A673 (cell line): ENCODE measurements around the gene GMPR. TPM values are rescaled to one million over a fixed set of nuclear protein-coding genes. Genes with fewer than 3 reads are reported as not detected.

ENCODE experiments used
- BruUV-seq: library from RNA; stranded (reverse); fragments of 400-500 nt; replicated peaks from 2 replicates; lab custom pipeline; 2021; lab: Mats Ljungman, UMichigan
- CTCF ChIA-PET: fragments of 300-600 bp; sonication (Branson Sonifier 250); formaldehyde crosslinking; loops from one replicate; lab custom pipeline; 2022; ENCODE audit warnings: antibody characterized with exemption; lab: Charles Lee
- POLR2A ChIA-PET: fragments of 300-600 bp; sonication (Branson Sonifier 250); formaldehyde crosslinking; loops from one replicate; lab custom pipeline; 2022; ENCODE audit warnings: antibody characterized with exemption; ENCODE audit not compliant: low non-redundant PET; lab: Charles Lee
- DNase-seq: peaks from one replicate; pipeline ENCODE4 v3.0.0-alpha.2; 2015; ENCODE audit warnings: low spot score
- H3K27ac ChIP-seq: fragments of 200-600 bp; sonication (generic); 2 replicates; pipeline ENCODE4 v1.5.1; 2016; ENCODE audit warnings: mixed run types, low read depth, mild to moderate bottlenecking, mixed read lengths, antibody characterized with exemption, low read length; ENCODE audit not compliant: poor library complexity, severe bottlenecking
- H3K27me3 ChIP-seq: fragments of 200-600 bp; sonication (generic); replicated peaks from 2 replicates; pipeline ENCODE4 v1.6.1; 2017; ENCODE audit warnings: mixed run types, low read depth, mild to moderate bottlenecking, mixed read lengths, antibody characterized with exemption, low read length; ENCODE audit not compliant: insufficient read depth, poor library complexity
- H3K36me3 ChIP-seq: fragments of 200-600 bp; sonication (generic); 2 replicates; pipeline ENCODE4 v1.6.1; 2016; ENCODE audit warnings: mixed run types, mild to moderate bottlenecking, mixed read lengths, antibody characterized with exemption, low read length; ENCODE audit not compliant: insufficient read depth, poor library complexity, severe bottlenecking
- H3K4me1 ChIP-seq: fragments of 200-600 bp; sonication (generic); 2 replicates; pipeline ENCODE4 v1.6.1; 2017; ENCODE audit warnings: mixed run types, mild to moderate bottlenecking, mixed read lengths, antibody characterized with exemption, low read length; ENCODE audit not compliant: insufficient read depth, poor library complexity, severe bottlenecking
- H3K4me3 ChIP-seq: fragments of 200-600 bp; sonication (generic); 2 replicates; pipeline ENCODE4 v1.5.1; 2016; ENCODE audit warnings: low read depth, mixed run types, mild to moderate bottlenecking, mixed read lengths, low read length; ENCODE audit not compliant: poor library complexity, severe bottlenecking
- H3K9me3 ChIP-seq: fragments of 200-600 bp; sonication (generic); 2 replicates; pipeline ENCODE4 v1.6.1; 2016; ENCODE audit warnings: mixed run types, low read depth, mild to moderate bottlenecking, mixed read lengths, antibody characterized with exemption, low read length; ENCODE audit not compliant: poor library complexity, severe bottlenecking
- CTCF ChIP-seq: fragments of 300-800, 200-600 bp; sonication (generic); conservative IDR thresholded peaks from 2 replicates; pipeline ENCODE4 v1.5.1; 2017; ENCODE audit warnings: low read depth, mild to moderate bottlenecking, antibody characterized with exemption, low read length, moderate library complexity, mixed read lengths
- EZH2 ChIP-seq: fragments of 200-600 bp; sonication (generic); IDR thresholded peaks from 2 replicates; pipeline ENCODE4 v1.6.1; 2017; ENCODE audit warnings: borderline replicate concordance, low read depth, mild to moderate bottlenecking, mixed read lengths, antibody characterized with exemption, low read length; ENCODE audit not compliant: poor library complexity, severe bottlenecking
- intact Hi-C: fragments of 100-400 bp; cut with micrococcal nuclease; formaldehyde crosslinking; loops from one replicate; pipeline ENCODE4 v1.10.0; 2022; ENCODE audit not compliant: unreplicated experiment
- total RNA-seq: library from RNA; stranded (reverse); gene quantifications from 2 replicates; pipeline ENCODE4 v1.2.3, GENCODE V29; 2021

Gene GMPR
- total RNA-seq, 1 experiment from 2014 or later, result 0.32 TPM

- intact Hi-C loops, result no loop called here
- POLR2A ChIA-PET, result no interaction called here
- TF ChIP-seq EZH2, result no peak
- TF ChIP-seq CTCF, result no peak
- CTCF ChIA-PET, result no interaction called here
- no peak for DNase-seq
- Histone ChIP-seq H3K36me3 (no peaks in the 10 kb centered on the region), H3K4me1 (no peaks in the 10 kb centered on the region), H3K27ac (no peak overlapping the region), H3K4me3 (no peak overlapping the region), H3K9me3 (no peaks in the 10 kb centered on the region), H3K27me3 (no peaks in the 10 kb centered on the region)
- no TSS peak for BruUV-seq
These were observed 16.1 kb downstream of the GMPR start for GRCh38 chr6:16254535-16254934.

- DNase-seq, result no peak
- no TSS peak for BruUV-seq
- Histone ChIP-seq H3K4me3 (no peak overlapping the region), H3K27ac (no peak overlapping the region), H3K9me3 (no peaks in the 10 kb centered on the region), H3K36me3 (no peaks in the 10 kb centered on the region), H3K27me3 (no peaks in the 10 kb centered on the region), H3K4me1 (no peaks in the 10 kb centered on the region)
- ChIA-PET CTCF (no interaction called here), POLR2A (no interaction called here)
- intact Hi-C loops, result no loop called here
- no peak for TF ChIP-seq CTCF
- no peak for TF ChIP-seq EZH2
These were observed 18.4 kb downstream of the GMPR start for GRCh38 chr6:16256781-16257180.

GRCh38 chr6:16257999-16258708 lies 19.8 kb downstream of the GMPR start:
- TF ChIP-seq EZH2 (no peak), CTCF (no peak)
- POLR2A ChIA-PET, result no interaction called here
- BruUV-seq, result no TSS peak
- Histone ChIP-seq H3K9me3 (no peaks in the 10 kb centered on the region), H3K36me3 (no peaks in the 10 kb centered on the region), H3K27ac (no peak overlapping the region), H3K27me3 (no peaks in the 10 kb centered on the region), H3K4me1 (no peaks in the 10 kb centered on the region), H3K4me3 (no peak overlapping the region)
- CTCF ChIA-PET, result no interaction called here
- intact Hi-C loops, result no loop called here
- DNase-seq, result no peak
